Thoracic aorta (tissue), 2 donors: ENCODE measurements around the gene DTWD2. TPM values are rescaled to one million over a fixed set of nuclear protein-coding genes. Genes with fewer than 3 reads are reported as not detected.
"Not testable (repeated sequence)": the region's sequence is repeated elsewhere in the genome, so short reads cannot be mapped to it uniquely, and the experiment has no call there.

Source experiments
- ATAC-seq: fragments of 150-250 bp; one replicate; pipeline ENCODE4 v1.8.0; 2017; ENCODE audit warnings: low read depth; ENCODE audit not compliant: insufficient number of reproducible peaks, low FRiP score
- DNase-seq: peaks from one replicate; pipeline ENCODE4 v3.0.0-alpha.2; 2020; ENCODE audit warnings: low spot score
- H3K27ac ChIP-seq, 2 donors: fragments of 200-600 bp; sonication (generic); 1 replicate in 1 of 2; 2 replicates in 1 of 2; pipeline ENCODE4 v1.5.1; 2016; ENCODE audit warnings: mild to moderate bottlenecking in 2 of 2, moderate library complexity in 2 of 2
- H3K27me3 ChIP-seq: fragments of 200-600 bp; sonication (generic); replicated peaks from 2 replicates; pipeline ENCODE4 v1.6.0; 2016; ENCODE audit warnings: mild to moderate bottlenecking; ENCODE audit not compliant: insufficient read depth
- H3K36me3 ChIP-seq: fragments of 200-600 bp; sonication (generic); one replicate; pipeline ENCODE4 v1.5.1; 2016
- H3K4me1 ChIP-seq, 2 donors: fragments of 200-600 bp; sonication (generic); 1 replicate in 1 of 2; 2 replicates in 1 of 2; pipeline versions ENCODE4 v1.5.1 to v1.6.0; 2016; ENCODE audit warnings: low read depth in 2 of 2, mild to moderate bottlenecking in 1 of 2; ENCODE audit not compliant: control insufficient read depth in 1 of 2
- H3K4me3 ChIP-seq: fragments of 200-600 bp; sonication (generic); 2 replicates; pipeline ENCODE4 v1.5.1; 2016; ENCODE audit warnings: mild to moderate bottlenecking
- H3K9me3 ChIP-seq: fragments of 200-600 bp; sonication (generic); 2 replicates; pipeline ENCODE4 v1.5.1; 2016
- CTCF ChIP-seq: fragments of 200-600 bp; sonication (generic); IDR thresholded peaks from one replicate; pipeline ENCODE4 v1.5.1; 2019; ENCODE audit warnings: antibody characterized with exemption
- total RNA-seq, 2 donors: library from RNA; depleted of rRNA; stranded (reverse); fragments of >200 nt; gene quantifications; one replicate each; pipeline versions ENCODE4 v1.1.0 to v1.2.3, GENCODE V29; 2016

Gene DTWD2
- total RNA-seq, 2 donors from 2014 or later, result 5.0 to 8.7 TPM

- ATAC-seq (no peak), DNase-seq (no peak)
- H3K9me3 ChIP-seq, result no peaks in the 10 kb centered on the region
- H3K4me1 ChIP-seq, result no peaks in the 10 kb centered on the region
- no peaks in the 10 kb centered on the region for H3K36me3 ChIP-seq
- H3K4me3 ChIP-seq, result no peak overlapping the region
- no peak overlapping the region for H3K27ac ChIP-seq
- no peaks in the 10 kb centered on the region for H3K27me3 ChIP-seq
- no peak for TF ChIP-seq CTCF
These were observed 27.8 kb downstream of the DTWD2 start for GRCh38 chr5:118960557-118960956.

- no peak for TF ChIP-seq CTCF
- Histone ChIP-seq H3K27ac (no peak overlapping the region), H3K36me3 (no peaks in the 10 kb centered on the region), H3K4me3 (no peak overlapping the region), H3K9me3 (no peaks in the 10 kb centered on the region), H3K27me3 (no peaks in the 10 kb centered on the region), H3K4me1 (no peaks in the 10 kb centered on the region)
- ATAC-seq (no peak), DNase-seq (no peak)
These were observed 31.6 kb downstream of the DTWD2 start for GRCh38 chr5:118956727-118957126.

GRCh38 chr5:118953652-118954005, 34.7 kb downstream of the DTWD2 start:
- Histone ChIP-seq H3K27me3 (no peaks in the 10 kb centered on the region), H3K4me3 (no peak overlapping the region), H3K9me3 (no peaks in the 10 kb centered on the region), H3K4me1 (no peaks in the 10 kb centered on the region), H3K36me3 (no peaks in the 10 kb centered on the region), H3K27ac (no peak overlapping the region)
- ATAC-seq (no peak), DNase-seq (no peak)
- TF ChIP-seq CTCF, result no peak

GRCh38 chr5:118952992-118953651, 35.2 kb downstream of the DTWD2 start:
- H3K9me3 ChIP-seq, result no peaks in the 10 kb centered on the region
- ATAC-seq (no peak), DNase-seq (no peak)
- H3K4me3 ChIP-seq, result no peak overlapping the region
- no peak overlapping the region for H3K27ac ChIP-seq
- H3K36me3 ChIP-seq, result no peaks in the 10 kb centered on the region
- H3K4me1 ChIP-seq, result no peaks in the 10 kb centered on the region
- no peaks in the 10 kb centered on the region for H3K27me3 ChIP-seq
- no peak for TF ChIP-seq CTCF

- not testable (repeated sequence) for H3K36me3 ChIP-seq, H3K27ac ChIP-seq, H3K9me3 ChIP-seq, ATAC-seq, H3K4me1 ChIP-seq, DNase-seq, H3K27me3 ChIP-seq, H3K4me3 ChIP-seq
These were observed 36.0 kb downstream of the DTWD2 start for GRCh38 chr5:118952306-118952705.

- not testable (repeated sequence) for H3K4me1 ChIP-seq, H3K27ac ChIP-seq, ATAC-seq, DNase-seq, H3K4me3 ChIP-seq, H3K27me3 ChIP-seq, H3K36me3 ChIP-seq, H3K9me3 ChIP-seq
These were observed 38.0 kb downstream of the DTWD2 start for GRCh38 chr5:118950354-118950753.
